Small intestine (tissue), 7 donors: Measurements from ENCODE around the gene FBXO24. TPM values are rescaled to one million over a fixed set of nuclear protein-coding genes. Genes with fewer than 3 reads are reported as not detected.

Source experiments
- DNase-seq, 2 donors: peaks; one replicate each; pipeline versions ENCODE4 v3.0.0 to v3.0.0-alpha.2; 2013
- FAIRE-seq: peaks from 2 replicates; lab custom pipeline; 2012; peaks lifted over from hg19 to GRCh38; lab: Jason Lieb, UNC
- H3K27ac ChIP-seq, 3 donors: one replicate each; pipeline ENCODE4 v1.5.1; 2013; ENCODE audit warnings: low read length in 2 of 3, mild to moderate bottlenecking in 2 of 3, control low read depth in 1 of 3, inconsistent platforms in 1 of 3, low read depth in 1 of 3, moderate library complexity in 1 of 3
- H3K27me3 ChIP-seq, 3 donors: one replicate each; pipeline ENCODE4 v1.6.1; 2013; ENCODE audit warnings: low read length in 3 of 3, inconsistent platforms in 1 of 3; ENCODE audit not compliant: control insufficient read depth in 3 of 3, insufficient read depth in 3 of 3
- H3K36me3 ChIP-seq, 3 donors: one replicate each; pipeline ENCODE4 v1.6.1; 2013; ENCODE audit warnings: low read length in 3 of 3, inconsistent platforms in 1 of 3, low read depth in 1 of 3, mild to moderate bottlenecking in 1 of 3, moderate library complexity in 1 of 3; ENCODE audit not compliant: control insufficient read depth in 3 of 3, insufficient read depth in 2 of 3
- H3K4me1 ChIP-seq, 3 donors: one replicate each; pipeline ENCODE4 v1.6.1; 2013; ENCODE audit warnings: low read length in 2 of 3, inconsistent platforms in 1 of 3, low read depth in 1 of 3, mild to moderate bottlenecking in 1 of 3, moderate library complexity in 1 of 3; ENCODE audit not compliant: control insufficient read depth in 3 of 3, insufficient read depth in 2 of 3
- H3K4me3 ChIP-seq, 3 donors: one replicate each; pipeline ENCODE4 v1.5.1; 2013; ENCODE audit warnings: low read length in 3 of 3, control low read depth in 1 of 3, inconsistent platforms in 1 of 3, low read depth in 1 of 3, mild to moderate bottlenecking in 1 of 3, moderate library complexity in 1 of 3
- H3K9me3 ChIP-seq, 2 donors: one replicate each; pipeline ENCODE4 v1.6.1; 2013; ENCODE audit warnings: low read depth in 1 of 2, low read length in 1 of 2; ENCODE audit not compliant: control insufficient read depth in 2 of 2, insufficient read depth in 1 of 2
- WGBS, 3 donors: extraction: QIAGEN DNeasy Blood & Tissue Kit; methylation state at CpG; one replicate each; pipeline ENCODE4 v1.1.7; 2013; 5-methylcytosine and 5-hydroxymethylcytosine counted together
- polyA plus RNA-seq, 4 donors: library from polyadenylated mRNA; stranded (reverse) in 3 of 4; unstranded in 1 of 4; fragments of 200-250 nt in 3 of 4; fragments of 120-200 nt in 1 of 4; gene quantifications; one replicate each; pipeline versions ENCODE4 v1.2.1 to v1.2.3, GENCODE V29; 2013
- donor health status: healthy with polysubstance abuse.
- donor health status: control.
- donor health status: control.
- donor health status: Bipolar disorder and iron deficiency.
- donor health status: healthy.

Gene FBXO24
- polyA plus RNA-seq, 4 donors, result 0.55 to 1.1 TPM; not detected in 2

- Histone ChIP-seq H3K4me3 (peak overlapping the region; percentile 40 to 51 (median 44)), H3K27ac (no peak overlapping the region), H3K4me1 (peaks cover 0 to 6% (median 0%) of the 10 kb centered on the region in 3 donors), H3K9me3 (no peaks in the 10 kb centered on the region), H3K27me3 (peaks cover 0 to 17% (median 0%) of the 10 kb centered on the region in 3 donors), H3K36me3 (no peaks in the 10 kb centered on the region)
- 0 to 6% (median 1%) methylated on average over 55 to 72 of the region's 72 CpGs for WGBS, 3 donors
- DNase-seq, result peak; percentile 40 to 77
- no peak for FAIRE-seq
These were observed 47.0 kb downstream of the FBXO24 start for GRCh38 chr7:100632951-100633717.

GRCh38 chr7:100639995-100640516, 53.9 kb downstream of the FBXO24 start:
- no peaks in the 10 kb centered on the region for H3K9me3 ChIP-seq
- WGBS, 3 donors, result 87 to 91% (median 88%) methylated on average over 17 of the region's 17 CpGs
- DNase-seq (no peak), FAIRE-seq (no peak)
- H3K4me3 ChIP-seq, result no peak overlapping the region
- peaks cover 0 to 11% (median 6%) of the 10 kb centered on the region in 3 donors for H3K4me1 ChIP-seq
- no peaks in the 10 kb centered on the region for H3K36me3 ChIP-seq
- H3K27me3 ChIP-seq, result peaks cover 0 to 3% (median 0%) of the 10 kb centered on the region in 3 donors
- no peak overlapping the region for H3K27ac ChIP-seq

GRCh38 chr7:100640517-100641440, 54.7 kb downstream of the FBXO24 start:
- no peak overlapping the region for H3K27ac ChIP-seq
- H3K4me3 ChIP-seq, result no peak overlapping the region
- FAIRE-seq (no peak), DNase-seq (no peak)
- no peaks in the 10 kb centered on the region for H3K36me3 ChIP-seq
- peaks cover 0 to 3% (median 0%) of the 10 kb centered on the region in 3 donors for H3K27me3 ChIP-seq
- peaks cover 0 to 11% (median 6%) of the 10 kb centered on the region in 3 donors for H3K4me1 ChIP-seq
- H3K9me3 ChIP-seq, result no peaks in the 10 kb centered on the region
- WGBS, 3 donors, result 56 to 65% (median 61%) methylated on average over 23 to 24 of the region's 24 CpGs

GRCh38 chr7:100641463-100641859, 55.3 kb downstream of the FBXO24 start, which contains the start of gene TFR2:
Gene TFR2, minus strand, starts transcription at chr7:100641552. Its CDS starts 43 bp downstream, at chr7:100641509.
- WGBS, 3 donors, result 15 to 48% (median 31%) methylated on average over 9 to 10 of the region's 10 CpGs
- DNase-seq (peak in 1 of 2 donors; percentile 52), FAIRE-seq (no peak)
- Histone ChIP-seq H3K27ac (no peak within 1 kb of the TSS), H3K4me3 (no peak within 1 kb of the TSS), H3K4me1 (peaks cover 0 to 11% (median 6%) of the 10 kb centered on the region in 3 donors), H3K9me3 (no peaks in the 10 kb centered on the region), H3K36me3 (no peaks in the 10 kb centered on the region), H3K27me3 (peaks cover 0 to 8% (median 0%) of the 10 kb centered on the region in 3 donors)

- Histone ChIP-seq H3K27ac (no peak overlapping the region), H3K27me3 (peaks cover 0 to 9% (median 0%) of the 10 kb centered on the region in 3 donors), H3K4me1 (peaks cover 0 to 11% (median 6%) of the 10 kb centered on the region in 3 donors), H3K36me3 (no peaks in the 10 kb centered on the region), H3K4me3 (no peak overlapping the region), H3K9me3 (no peaks in the 10 kb centered on the region)
- FAIRE-seq (no peak), DNase-seq (peak in 1 of 2 donors; percentile 20)
- WGBS, 3 donors, result 51 to 77% (median 57%) methylated on average over 10 of the region's 10 CpGs
These were observed 55.9 kb downstream of the FBXO24 start for GRCh38 chr7:100641860-100642533.

GRCh38 chr7:100642534-100642907, 56.4 kb downstream of the FBXO24 start:
- H3K9me3 ChIP-seq, result no peaks in the 10 kb centered on the region
- WGBS, 3 donors, result 14 to 43% (median 32%) methylated on average over 10 to 11 of the region's 11 CpGs

GRCh38 chr7:100649826-100650565, 63.9 kb downstream of the FBXO24 start:
- Histone ChIP-seq H3K27ac (no peak overlapping the region), H3K9me3 (no peaks in the 10 kb centered on the region), H3K27me3 (peaks cover 0 to 23% (median 7%) of the 10 kb centered on the region in 3 donors), H3K4me3 (no peak overlapping the region), H3K4me1 (no peaks in the 10 kb centered on the region), H3K36me3 (no peaks in the 10 kb centered on the region)
- DNase-seq (no peak), FAIRE-seq (no peak)
- WGBS, 3 donors, result 75 to 80% (median 76%) methylated on average over 15 of the region's 15 CpGs

More at GRCh38 chr7:100642534-100642907, 56.4 kb downstream of the FBXO24 start:
- Histone ChIP-seq H3K4me3 (no peak overlapping the region), H3K4me1 (peaks cover 0 to 11% (median 6%) of the 10 kb centered on the region in 3 donors), H3K27me3 (peaks cover 0 to 11% (median 2%) of the 10 kb centered on the region in 3 donors), H3K36me3 (no peaks in the 10 kb centered on the region), H3K27ac (no peak overlapping the region)
- DNase-seq (peak; percentile 56 to 63), FAIRE-seq (no peak)
